HG03095 (cell line): Measurements from ENCODE around the gene RRP12.
"Not testable (repeated sequence)": the region's sequence is repeated elsewhere in the genome, so short reads cannot be mapped to it uniquely, and the experiment has no call there.

ENCODE experiments used
- ATAC-seq: cut with Tn5 transposase; IDR thresholded peaks from one replicate; pipeline ENCODE4 v1.9.1; 2021; ENCODE audit warnings: moderate library complexity; ENCODE audit not compliant: unreplicated experiment

Gene RRP12

GRCh38 chr10:97400665-97401454 lies at the start of gene RRP12:
Gene RRP12, minus strand, starts transcription at chr10:97401340. Its CDS starts 109 bp downstream, at chr10:97401231.
- ATAC-seq: peak; percentile 96

- ATAC-seq: no peak
These were observed 49.7 kb upstream of the RRP12 start for GRCh38 chr10:97450828-97451227.

GRCh38 chr10:97445722-97446639 lies 44.8 kb upstream of the RRP12 start, which contains the start of the genes EXOSC1 and ZDHHC16:
Gene EXOSC1, minus strand, starts transcription at chr10:97446006. Its CDS starts 21 bp downstream, at chr10:97445985.
Gene ZDHHC16, plus strand, starts transcription at chr10:97446175. Its CDS starts 5,501 bp downstream, at chr10:97451676.
- peak; percentile 97 for ATAC-seq

GRCh38 chr10:97445357-97445721 lies 44.2 kb upstream of the RRP12 start:
- no peak for ATAC-seq

GRCh38 chr10:97444212-97444611 lies 43.1 kb upstream of the RRP12 start:
- ATAC-seq: no peak

GRCh38 chr10:97442277-97442676 lies 41.1 kb upstream of the RRP12 start:
- ATAC-seq: no peak

GRCh38 chr10:97435211-97435610 lies 34.1 kb upstream of the RRP12 start:
- no peak for ATAC-seq

- ATAC-seq: no peak
These were observed 33.4 kb upstream of the RRP12 start for GRCh38 chr10:97434557-97434956.

- ATAC-seq: no peak
These were observed 32.9 kb upstream of the RRP12 start for GRCh38 chr10:97434055-97434454.

- ATAC-seq: no peak
These were observed 27.4 kb upstream of the RRP12 start for GRCh38 chr10:97428572-97428981.

GRCh38 chr10:97427571-97428179 lies 26.5 kb upstream of the RRP12 start:
- ATAC-seq: no peak

GRCh38 chr10:97426776-97427570 lies 25.8 kb upstream of the RRP12 start:
- no peak for ATAC-seq

GRCh38 chr10:97425964-97426775 lies 25.0 kb upstream of the RRP12 start, which contains the start of gene PGAM1:
Gene PGAM1, plus strand, starts transcription at chr10:97426191. Its CDS starts 117 bp downstream, at chr10:97426308.
- ATAC-seq: peak; percentile 77

- not testable (repeated sequence) for ATAC-seq
These were observed 22.6 kb upstream of the RRP12 start for GRCh38 chr10:97423757-97424098.

- no peak for ATAC-seq
These were observed 15.4 kb upstream of the RRP12 start for GRCh38 chr10:97416565-97416964.

GRCh38 chr10:97412891-97413304 lies 11.8 kb upstream of the RRP12 start:
- no peak for ATAC-seq

GRCh38 chr10:97411406-97411805 lies 10.3 kb upstream of the RRP12 start:
- ATAC-seq: no peak

- no peak for ATAC-seq
These were observed 7.4 kb upstream of the RRP12 start for GRCh38 chr10:97408496-97408992.

- no peak for ATAC-seq
These were observed 6.8 kb upstream of the RRP12 start for GRCh38 chr10:97407952-97408248.
